GM18909 (cell line): ENCODE results near the gene SALL3.
"Not testable (repeated sequence)": the region's sequence is repeated elsewhere in the genome, so short reads cannot be mapped to it uniquely, and the experiment has no call there.

ENCODE experiments used
- ATAC-seq: cut with Tn5 transposase; IDR thresholded peaks from one replicate; pipeline ENCODE4 v1.9.1; 2021; ENCODE audit warnings: mild to moderate bottlenecking; ENCODE audit not compliant: unreplicated experiment, poor library complexity

The SALL3 gene

GRCh38 chr18:78964727-78965126 lies 14.9 kb upstream of the SALL3 start:
- ATAC-seq: not testable (repeated sequence)

GRCh38 chr18:78965260-78965659 lies 14.4 kb upstream of the SALL3 start:
- ATAC-seq: no peak

- no peak for ATAC-seq
Measured at GRCh38 chr18:78965917-78966792, 13.5 kb upstream of the SALL3 start.

GRCh38 chr18:78966793-78967106 lies 12.9 kb upstream of the SALL3 start:
- no peak for ATAC-seq

GRCh38 chr18:78967692-78968091 lies 11.9 kb upstream of the SALL3 start:
- no peak for ATAC-seq

GRCh38 chr18:78969574-78970315 lies 9.9 kb upstream of the SALL3 start:
- ATAC-seq: no peak

- ATAC-seq: no peak
Measured at GRCh38 chr18:78970774-78971333, 8.8 kb upstream of the SALL3 start.

GRCh38 chr18:78971511-78972245 lies 7.9 kb upstream of the SALL3 start:
- no peak for ATAC-seq

- ATAC-seq: no peak
Measured at GRCh38 chr18:78972385-78972918, 7.2 kb upstream of the SALL3 start.

GRCh38 chr18:78972930-78973331 lies 6.7 kb upstream of the SALL3 start:
- no peak for ATAC-seq

- ATAC-seq: no peak
Measured at GRCh38 chr18:78973357-78974083, 6.1 kb upstream of the SALL3 start.

GRCh38 chr18:78974115-78974761 lies 5.4 kb upstream of the SALL3 start:
- no peak for ATAC-seq

GRCh38 chr18:78975292-78975691 lies 4.3 kb upstream of the SALL3 start:
- ATAC-seq: no peak

- no peak for ATAC-seq
Measured at GRCh38 chr18:78975699-78976335, 3.8 kb upstream of the SALL3 start.

- ATAC-seq: no peak
Measured at GRCh38 chr18:78976765-78977636, 2.6 kb upstream of the SALL3 start.

- no peak for ATAC-seq
Measured at GRCh38 chr18:78977637-78978348, 1.8 kb upstream of the SALL3 start.

- ATAC-seq: no peak
Measured at GRCh38 chr18:78978349-78979055, 1.1 kb upstream of the SALL3 start.
